GM13977 (cell line): ENCODE measurements around the gene FOXN3.

Source experiments
- DNase-seq: peaks from one replicate; pipeline ENCODE4 v3.0.0; 2012; ENCODE audit warnings: low spot score
- in situ Hi-C: fragments of 300-500 bp; cut with MboI; formaldehyde crosslinking; loops from one replicate; pipeline ENCODE4 v1.12.0; 2022; ENCODE audit warnings: low sequenced_read_pairs, low pct_unique_long_range_greater_than_20kb, mixed read lengths, inconsistent platforms; ENCODE audit not compliant: unreplicated experiment
- TF ChIP-seq, protein P1 (sequence below): IDR thresholded peaks from 2 replicates; pipeline ENCODE4 v1.5.1; 2012; ENCODE audit warnings: mild to moderate bottlenecking, control low read depth; ENCODE audit not compliant: insufficient read depth; ENCODE audit errors: extremely low read depth, missing control alignments

The FOXN3 gene

GRCh38 chr14:89110110-89110509, 306.9 kb downstream of the FOXN3 start:
- no peak for DNase-seq
- TF ChIP-seq, protein P1, sequence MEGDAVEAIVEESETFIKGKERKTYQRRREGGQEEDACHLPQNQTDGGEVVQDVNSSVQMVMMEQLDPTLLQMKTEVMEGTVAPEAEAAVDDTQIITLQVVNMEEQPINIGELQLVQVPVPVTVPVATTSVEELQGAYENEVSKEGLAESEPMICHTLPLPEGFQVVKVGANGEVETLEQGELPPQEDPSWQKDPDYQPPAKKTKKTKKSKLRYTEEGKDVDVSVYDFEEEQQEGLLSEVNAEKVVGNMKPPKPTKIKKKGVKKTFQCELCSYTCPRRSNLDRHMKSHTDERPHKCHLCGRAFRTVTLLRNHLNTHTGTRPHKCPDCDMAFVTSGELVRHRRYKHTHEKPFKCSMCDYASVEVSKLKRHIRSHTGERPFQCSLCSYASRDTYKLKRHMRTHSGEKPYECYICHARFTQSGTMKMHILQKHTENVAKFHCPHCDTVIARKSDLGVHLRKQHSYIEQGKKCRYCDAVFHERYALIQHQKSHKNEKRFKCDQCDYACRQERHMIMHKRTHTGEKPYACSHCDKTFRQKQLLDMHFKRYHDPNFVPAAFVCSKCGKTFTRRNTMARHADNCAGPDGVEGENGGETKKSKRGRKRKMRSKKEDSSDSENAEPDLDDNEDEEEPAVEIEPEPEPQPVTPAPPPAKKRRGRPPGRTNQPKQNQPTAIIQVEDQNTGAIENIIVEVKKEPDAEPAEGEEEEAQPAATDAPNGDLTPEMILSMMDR: no peak
- in situ Hi-C loops: no loop called here

GRCh38 chr14:89108608-89109007, 308.4 kb downstream of the FOXN3 start:
- TF ChIP-seq, protein P1: no peak
- in situ Hi-C loops: no loop called here
- no peak for DNase-seq

DNA sequence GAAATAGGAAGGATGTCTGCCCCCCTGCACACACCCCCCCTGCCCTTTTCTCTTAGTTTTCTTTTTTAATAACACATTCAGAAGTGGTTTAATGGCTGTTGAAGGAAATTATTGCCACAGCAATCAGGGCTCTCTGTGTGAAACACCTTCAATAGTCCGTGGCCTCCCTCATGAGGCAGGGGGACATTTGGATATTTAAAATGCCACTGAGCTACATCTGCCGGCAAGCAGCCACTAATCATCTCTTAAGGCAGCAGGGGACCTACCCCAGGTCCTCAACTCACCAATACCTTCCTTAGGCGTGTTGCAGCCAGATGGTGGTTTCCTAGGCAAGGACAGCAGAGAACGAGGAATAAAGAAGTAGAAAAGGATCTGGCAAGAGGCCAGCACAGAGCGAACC, 309.4 kb downstream of the FOXN3 start:
- in situ Hi-C loops: no loop called here
- no peak for DNase-seq
- TF ChIP-seq, protein P1: no peak
